Stimulated activated CD4-positive, alpha-beta T cell treated with anti-CD3 and anti-CD28 coated beads, Interleukin-1b, Interleukin-23, amount 100 ng/mL, for 4 hours (primary cell): ENCODE measurements around the gene BBS5.
"Not testable (repeated sequence)": the region's sequence is repeated elsewhere in the genome, so short reads cannot be mapped to it uniquely, and the experiment has no call there.

Experiments
- DNase-seq, 2 donors: peaks; one replicate each; pipeline ENCODE4 v3.0.0-alpha.2; 2020; ENCODE audit warnings: low read depth in 2 of 2

The BBS5 gene

GRCh38 chr2:169486487-169486886 is 7.2 kb downstream of the BBS5 start:
- DNase-seq, result no peak

DNA sequence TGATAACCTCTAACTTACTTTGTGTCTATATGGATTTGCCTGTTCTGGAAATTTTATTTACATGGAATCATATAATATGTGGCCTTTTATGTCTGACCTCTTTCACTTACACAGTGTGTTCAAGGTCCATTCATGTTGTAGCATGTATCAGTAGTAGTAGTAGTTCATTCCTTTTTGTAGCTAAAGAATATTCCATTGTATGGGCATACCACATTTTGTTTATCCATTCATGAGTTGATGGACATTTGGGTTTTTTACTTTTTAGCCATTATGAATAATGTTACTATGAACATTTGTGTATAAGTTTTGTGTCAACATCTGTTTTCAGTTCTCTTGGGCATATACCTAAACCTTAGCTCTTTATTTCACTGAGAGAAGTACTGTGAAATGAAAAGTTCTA is 11.5 kb downstream of the BBS5 start:
- no peak for DNase-seq

DNA sequence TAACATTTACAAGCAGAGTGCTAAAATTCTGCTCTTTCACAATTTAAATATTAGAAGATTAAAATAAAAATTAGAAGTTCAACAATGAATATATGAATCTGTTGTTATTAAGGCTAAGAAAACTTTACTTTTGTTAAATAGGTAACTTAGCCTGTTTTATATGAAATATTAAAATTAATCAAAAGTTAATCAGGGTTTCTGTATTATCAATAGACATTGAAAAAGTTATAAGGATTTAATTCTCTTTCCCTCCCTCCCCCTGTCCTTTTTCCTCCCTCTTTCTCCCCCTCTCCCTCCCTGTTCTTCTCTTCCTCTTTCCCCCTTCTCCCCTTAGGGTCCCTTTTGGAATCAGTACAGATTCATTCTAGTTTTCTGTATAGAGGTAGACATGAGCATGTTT is 12.1 kb downstream of the BBS5 start:
- no peak for DNase-seq

GRCh38 chr2:169493360-169493759 is 14.1 kb downstream of the BBS5 start:
- no peak for DNase-seq

DNA sequence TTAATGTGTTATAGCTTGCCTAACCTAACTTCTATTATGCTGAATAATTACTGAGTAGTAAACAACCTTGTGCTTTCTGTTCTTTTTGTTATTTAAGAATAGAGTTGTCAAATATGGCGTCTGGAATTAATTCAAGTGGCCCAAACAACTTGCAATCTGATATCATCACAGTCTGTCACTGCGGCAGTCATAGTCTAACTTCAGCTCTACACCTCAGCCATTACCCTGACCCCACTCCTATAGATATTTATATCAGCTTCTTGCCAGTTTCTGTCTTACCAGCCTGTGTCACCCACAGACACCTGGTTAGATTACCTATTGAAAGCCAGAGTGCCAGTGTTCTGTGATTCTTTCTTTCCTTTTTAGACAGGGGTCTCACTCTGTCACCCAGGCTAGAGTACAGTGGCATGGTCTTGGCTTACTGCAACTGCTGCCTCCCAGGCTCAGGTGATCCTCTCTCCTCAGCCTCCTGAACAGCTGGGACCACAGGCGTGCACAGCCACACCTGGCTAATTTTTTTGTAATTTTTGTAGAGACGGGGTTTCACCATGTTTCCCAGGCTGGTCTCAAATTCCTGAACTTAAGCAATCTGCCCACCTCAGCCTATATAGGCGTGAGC is 16.1 kb downstream of the BBS5 start:
- DNase-seq, result no peak

GRCh38 chr2:169504651-169505050 is 25.4 kb downstream of the BBS5 start:
- no peak for DNase-seq

DNA sequence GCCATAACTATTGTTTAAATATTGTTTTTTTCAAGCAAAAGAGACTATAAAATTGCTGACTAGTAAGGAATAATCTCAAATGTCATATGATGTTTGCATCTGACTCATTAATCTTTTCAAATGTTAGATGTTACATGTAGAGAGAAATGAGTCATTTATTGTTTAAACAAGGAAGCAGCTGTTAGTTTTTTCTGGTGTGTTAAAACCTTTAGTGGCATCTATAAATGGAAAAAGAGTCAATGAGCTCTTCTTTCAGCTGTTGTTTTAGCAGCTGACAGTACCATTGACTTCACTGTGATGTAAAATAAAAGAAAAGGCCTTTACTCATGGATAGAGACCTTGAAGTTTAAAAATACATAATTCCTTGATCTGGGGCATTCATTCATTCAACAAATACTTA is 28.4 kb downstream of the BBS5 start:
- DNase-seq, result no peak

DNA sequence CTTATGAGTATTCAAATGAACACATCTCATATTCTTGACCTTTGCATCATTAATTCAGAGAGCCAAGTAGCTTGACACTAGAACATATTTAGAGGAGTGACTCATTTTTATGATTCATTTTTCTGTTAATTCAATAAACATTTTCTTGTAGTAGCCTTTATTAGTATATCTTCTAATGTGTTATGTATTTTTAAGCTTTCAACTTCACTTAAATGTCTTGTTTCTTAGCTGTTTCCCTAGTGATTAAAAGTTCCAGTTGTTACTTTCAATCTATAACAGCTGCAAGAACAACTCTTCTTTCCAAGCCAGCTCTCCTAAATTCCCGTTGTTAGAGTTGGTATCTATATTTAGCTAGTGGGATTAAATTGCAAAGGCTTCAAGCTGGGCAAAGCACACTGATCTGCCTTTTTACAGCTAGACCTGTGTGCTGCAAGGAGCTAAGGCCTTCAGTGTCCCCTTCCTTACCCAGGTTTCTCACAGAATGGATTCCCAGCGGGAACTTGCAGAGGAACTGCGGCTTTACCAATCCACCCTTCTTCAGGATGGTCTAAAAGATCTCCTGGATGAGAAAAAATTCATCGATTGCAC is 30.1 kb downstream of the BBS5 start, which contains the start of gene KLHL41:
Gene KLHL41 (plus strand): TSS at position 405 of the 588 bp plus-strand sequence. CDS start 77 bp downstream, at position 482.
- DNase-seq, result no peak

DNA sequence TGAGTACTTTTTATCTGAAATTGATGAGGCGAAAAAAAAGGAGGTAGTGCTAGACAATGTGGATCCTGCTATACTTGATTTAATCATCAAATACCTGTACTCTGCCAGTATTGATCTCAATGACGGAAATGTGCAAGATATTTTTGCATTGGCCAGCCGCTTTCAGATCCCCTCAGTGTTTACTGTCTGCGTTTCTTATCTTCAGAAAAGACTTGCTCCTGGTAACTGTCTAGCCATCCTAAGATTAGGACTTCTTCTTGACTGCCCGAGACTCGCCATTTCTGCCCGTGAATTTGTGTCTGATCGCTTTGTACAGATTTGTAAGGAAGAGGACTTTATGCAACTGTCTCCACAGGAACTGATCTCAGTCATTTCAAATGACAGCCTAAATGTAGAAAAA is 30.7 kb downstream of the BBS5 start:
- no peak for DNase-seq

- DNase-seq, result no peak
Observed at GRCh38 chr2:169510496-169510895, 31.2 kb downstream of the BBS5 start.

DNA sequence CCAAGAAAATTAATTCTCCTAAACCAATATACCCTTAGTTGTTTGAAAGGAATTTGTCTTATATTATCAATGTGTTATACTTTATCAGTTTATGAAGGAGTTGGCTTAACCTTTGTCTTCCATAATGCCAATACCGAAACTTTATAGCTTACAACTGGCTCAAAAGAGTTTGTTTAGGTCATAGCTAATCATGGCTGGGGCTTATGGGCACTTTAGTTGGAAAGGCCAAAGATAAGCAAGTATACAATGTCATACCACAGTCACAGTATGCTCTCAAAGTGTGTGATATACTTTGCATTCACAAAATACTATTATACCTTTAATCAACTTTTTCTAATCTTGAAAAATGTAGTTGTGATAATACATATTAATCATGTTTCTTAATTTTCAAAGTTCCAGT is 32.5 kb downstream of the BBS5 start:
- DNase-seq, result no peak

DNA sequence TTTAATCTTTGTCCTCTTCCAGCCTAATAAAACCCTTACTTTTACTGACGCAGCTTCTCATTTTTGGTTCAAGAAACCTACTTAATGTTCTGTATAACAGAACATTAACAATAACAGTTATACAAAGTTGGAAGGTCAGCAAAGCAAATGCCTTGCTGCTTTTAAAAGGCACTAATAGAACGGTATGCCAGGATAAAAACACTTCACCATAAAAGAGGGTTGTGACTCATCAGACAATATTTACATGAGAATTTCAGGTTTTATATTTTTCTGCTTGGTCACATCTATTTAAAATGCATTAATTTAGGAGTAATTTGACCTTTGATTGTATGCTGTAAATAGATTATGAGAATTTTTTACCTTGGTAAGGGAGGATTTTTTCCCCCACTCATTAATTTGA is 33.2 kb downstream of the BBS5 start:
- DNase-seq, result no peak

GRCh38 chr2:169513094-169513493 is 33.8 kb downstream of the BBS5 start:
- no peak for DNase-seq

GRCh38 chr2:169513926-169514325 is 34.6 kb downstream of the BBS5 start:
- no peak for DNase-seq

- DNase-seq, result not testable (repeated sequence)
Observed at GRCh38 chr2:169514758-169515157, 35.5 kb downstream of the BBS5 start.

GRCh38 chr2:169516488-169516995 is 37.2 kb downstream of the BBS5 start:
- not testable (repeated sequence) for DNase-seq

GRCh38 chr2:169520896-169521295 is 41.6 kb downstream of the BBS5 start:
- no peak for DNase-seq

DNA sequence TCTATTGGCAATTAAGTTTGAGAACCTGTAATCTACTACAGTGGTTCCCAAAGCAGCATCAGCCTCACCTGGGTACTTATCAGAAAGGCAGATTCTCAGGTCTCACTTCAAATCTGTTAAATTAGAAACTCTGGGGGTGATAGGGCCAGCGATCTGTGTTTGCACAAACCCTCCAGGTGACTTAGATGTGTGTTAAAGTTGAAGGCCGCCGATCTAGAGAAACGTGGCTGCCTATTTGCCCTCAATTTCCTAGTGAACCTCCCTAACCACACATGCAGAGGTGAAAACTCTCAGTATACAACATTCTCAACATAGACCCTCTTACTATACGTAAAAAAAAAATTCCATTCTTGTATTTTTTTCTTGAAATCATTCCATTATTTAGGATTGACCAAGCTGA is 44.4 kb downstream of the BBS5 start:
- no peak for DNase-seq

DNA sequence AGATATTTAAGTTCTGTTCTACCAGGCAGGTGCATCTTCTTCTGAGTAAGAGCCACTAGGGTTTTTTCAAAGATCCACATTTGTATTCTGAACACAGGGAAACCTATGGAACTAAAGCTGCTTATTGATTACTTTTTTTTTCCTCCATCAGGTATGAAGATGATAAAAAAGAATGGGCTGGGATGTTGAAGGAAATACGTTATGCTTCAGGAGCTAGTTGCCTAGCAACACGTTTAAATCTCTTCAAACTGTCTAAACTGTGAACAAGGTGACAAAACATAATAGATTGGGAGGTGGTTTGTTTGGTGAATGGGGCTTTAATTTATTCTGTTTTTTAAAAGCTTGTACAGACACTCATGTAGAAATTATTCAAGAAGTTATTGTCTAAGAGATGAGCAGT is 46.1 kb downstream of the BBS5 start:
- DNase-seq, result no peak

DNA sequence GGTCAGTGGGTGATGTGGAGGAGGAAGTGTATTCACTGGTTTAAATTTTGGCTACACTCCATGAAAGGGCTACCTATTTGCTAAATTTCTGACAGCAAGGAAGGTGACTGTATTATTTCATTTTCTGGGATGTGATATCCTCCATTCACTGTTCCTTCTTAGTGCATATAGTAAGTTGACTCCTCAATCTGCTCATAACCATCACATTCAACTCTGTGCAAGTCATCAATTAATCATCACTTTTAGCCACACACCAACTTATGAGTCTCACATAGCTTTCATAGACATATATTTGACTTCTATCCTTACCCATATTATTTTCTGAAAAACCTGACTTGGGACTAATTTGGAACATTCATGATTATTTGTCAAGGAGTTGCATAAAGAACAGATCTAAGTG is 47.2 kb downstream of the BBS5 start:
- DNase-seq, result no peak

DNA sequence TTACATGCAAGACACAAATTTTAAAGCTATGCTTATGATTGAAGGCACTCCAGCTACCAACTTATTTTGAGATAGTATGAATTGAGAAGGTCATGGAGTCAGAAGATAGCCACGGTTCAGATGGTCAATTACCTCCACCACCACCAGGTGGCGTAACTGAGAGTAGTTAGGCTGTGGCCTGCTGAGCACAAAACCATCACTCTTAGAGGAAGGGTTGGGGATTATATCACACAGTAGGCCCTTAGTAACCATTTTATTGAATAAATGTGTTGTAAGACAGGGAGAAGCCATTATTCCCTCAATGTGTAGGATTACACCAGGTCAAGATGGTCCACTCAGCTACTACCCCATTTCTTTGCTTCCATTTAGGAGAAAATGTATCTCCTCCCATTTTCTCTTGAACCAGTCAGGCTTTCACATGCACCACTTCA is 49.0 kb downstream of the BBS5 start:
- peak; percentile 57 to 67 for DNase-seq

- DNase-seq, result not testable (repeated sequence)
Observed at GRCh38 chr2:169539460-169539859, 60.2 kb downstream of the BBS5 start.

- DNase-seq, result no peak
Observed at GRCh38 chr2:169540146-169540545, 60.9 kb downstream of the BBS5 start.

- DNase-seq, result no peak
Observed at GRCh38 chr2:169542433-169542832, 63.1 kb downstream of the BBS5 start.
